ENCODE data around the gene ALCAM. TPM values are rescaled to one million over a fixed set of nuclear protein-coding genes. Genes with fewer than 3 reads are reported as not detected.

The ALCAM gene
- total RNA-seq, 2 experiments from 2014 or later, result 1.6 to 1.9 TPM

DNA sequence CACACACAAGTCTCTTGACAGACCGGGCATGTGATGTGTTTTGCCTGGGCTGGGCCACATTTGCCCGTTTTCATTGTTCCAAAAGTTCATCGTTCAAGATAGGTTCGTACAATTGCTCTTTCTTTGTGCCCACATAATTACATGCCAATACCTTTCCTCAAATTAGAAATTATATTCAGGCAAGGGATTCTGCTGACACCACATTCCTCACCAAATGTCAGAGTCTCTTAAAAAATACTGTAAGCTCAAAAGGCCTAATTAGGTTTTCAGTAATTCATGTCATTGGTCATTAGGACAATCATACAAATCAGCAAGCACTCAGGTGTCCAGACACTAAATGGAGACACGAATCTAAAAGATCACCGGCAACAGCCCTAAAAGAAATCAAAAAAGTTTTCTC, 215.3 kb downstream of the ALCAM start:
- Mint-ChIP-seq H3K4me1 (ENCODE audit: low read depth) (no peaks in the 10 kb centered on the region), H3K27me3 (no peaks in the 10 kb centered on the region), H3K27ac (no peak overlapping the region), H3K4me3 (no peak overlapping the region), H3K36me3 (ENCODE audit: low read depth) (no peaks in the 10 kb centered on the region), H3K9me3 (peaks cover 2% of the 10 kb centered on the region)
- no peaks in the 10 kb centered on the region for H3K27me3 ChIP-seq (ENCODE audit: control insufficient read depth in 1 of 2, insufficient read depth in 2 of 2, low read length in 2 of 2)
- no peak overlapping the region for H3K27ac ChIP-seq (ENCODE audit: low read depth in 1 of 2, low read length in 2 of 2)
- no peaks in the 10 kb centered on the region for H3K9me3 ChIP-seq (ENCODE audit: control insufficient read depth in 1 of 2, insufficient read depth in 1 of 2, low read length in 2 of 2)
- DNase-seq (no peak), ATAC-seq (ENCODE audit: poor library complexity) (no peak)
- no peaks in the 10 kb centered on the region for H3K4me1 ChIP-seq (ENCODE audit: insufficient read depth, low read length)
- intact Hi-C loops (cut with DNase I, micrococcal nuclease), result no loop called here
- CTCF ChIA-PET, result no interaction called here
- H3K36me3 ChIP-seq (ENCODE audit: insufficient read depth, low read length), result no peaks in the 10 kb centered on the region
- no peak overlapping the region for H3K4me3 ChIP-seq (ENCODE audit: low read length)
- POLR2A ChIA-PET, result no interaction called here
- no peak for TF ChIP-seq CTCF (IDR thresholded peaks at IDR 0.05)

DNA sequence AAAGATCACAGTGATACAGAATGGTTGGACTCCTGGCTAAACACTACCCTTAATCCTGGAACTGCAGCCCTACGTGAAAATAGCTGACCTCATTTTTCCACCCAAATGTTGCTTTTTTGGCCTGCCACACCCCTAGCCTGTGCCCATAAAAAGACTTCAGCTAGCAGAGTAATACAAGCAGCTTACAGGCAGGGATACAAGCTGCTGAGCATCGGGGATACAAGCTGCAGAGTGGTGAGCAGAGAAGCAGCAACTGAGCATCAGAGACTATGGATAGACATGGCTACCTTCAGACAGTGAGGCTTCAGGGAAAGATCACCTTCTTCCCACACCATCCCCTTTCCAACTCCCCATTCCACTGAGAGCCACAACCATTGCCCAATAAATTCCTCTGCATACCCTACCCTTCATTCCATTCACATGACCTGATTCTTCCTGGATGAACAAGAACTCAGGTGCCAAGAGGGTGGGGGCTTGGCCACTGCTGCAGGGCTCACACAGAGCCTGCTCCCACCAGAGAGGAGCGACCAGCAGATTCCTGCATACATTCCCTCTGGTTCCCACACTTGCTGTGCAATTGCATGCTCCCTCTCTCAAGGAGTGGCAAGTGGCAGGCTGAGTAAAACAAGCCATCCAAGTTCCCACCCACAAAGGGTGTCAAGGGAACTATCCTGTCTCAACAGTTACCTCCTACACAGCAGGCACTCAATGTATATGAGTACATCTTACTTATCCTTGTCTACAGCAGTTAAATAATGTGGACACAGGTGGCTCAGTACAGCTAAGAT, 217.5 kb downstream of the ALCAM start:
- Mint-ChIP-seq H3K36me3 (ENCODE audit: low read depth) (no peaks in the 10 kb centered on the region), H3K4me3 (no peak overlapping the region), H3K4me1 (ENCODE audit: low read depth) (no peaks in the 10 kb centered on the region), H3K27me3 (no peaks in the 10 kb centered on the region), H3K9me3 (peaks cover 2% of the 10 kb centered on the region), H3K27ac (no peak overlapping the region)
- H3K27me3 ChIP-seq (ENCODE audit: control insufficient read depth in 1 of 2, insufficient read depth in 2 of 2, low read length in 2 of 2), result no peaks in the 10 kb centered on the region
- H3K4me3 ChIP-seq (ENCODE audit: low read length), result no peak overlapping the region
- ChIA-PET POLR2A (no interaction called here), CTCF (no interaction called here)
- H3K36me3 ChIP-seq (ENCODE audit: insufficient read depth, low read length), result no peaks in the 10 kb centered on the region
- H3K4me1 ChIP-seq (ENCODE audit: insufficient read depth, low read length), result no peaks in the 10 kb centered on the region
- no peak overlapping the region for H3K27ac ChIP-seq (ENCODE audit: low read depth in 1 of 2, low read length in 2 of 2)
- no peaks in the 10 kb centered on the region for H3K9me3 ChIP-seq (ENCODE audit: control insufficient read depth in 1 of 2, insufficient read depth in 1 of 2, low read length in 2 of 2)
- DNase-seq (no peak), ATAC-seq (ENCODE audit: poor library complexity) (no peak)
- TF ChIP-seq CTCF (IDR thresholded peaks at IDR 0.05), result no peak
- intact Hi-C loops (cut with DNase I, micrococcal nuclease), result no loop called here

DNA sequence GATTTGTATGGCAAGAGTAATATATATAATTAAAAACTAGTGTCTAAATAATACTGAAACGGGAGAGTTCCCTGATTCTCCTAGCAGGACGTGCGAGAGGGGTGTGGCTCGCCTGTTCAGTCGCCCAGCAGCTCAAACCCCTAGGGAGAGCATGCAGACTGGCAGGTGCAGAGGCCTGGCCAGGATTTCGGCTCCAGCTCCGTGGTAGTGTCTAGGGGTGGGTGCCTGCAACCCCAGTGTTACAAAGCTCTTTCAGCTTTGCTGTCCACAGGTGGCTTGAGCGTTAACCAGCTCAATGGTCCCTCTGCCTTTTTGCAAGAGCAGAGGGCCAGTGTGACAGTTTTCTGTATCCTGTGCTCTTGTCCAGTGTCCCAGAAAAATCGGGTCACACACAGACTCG, 226.6 kb downstream of the ALCAM start:
- Histone ChIP-seq H3K4me1 (ENCODE audit: insufficient read depth, low read length) (no peaks in the 10 kb centered on the region), H3K27me3 (ENCODE audit: control insufficient read depth in 1 of 2, insufficient read depth in 2 of 2, low read length in 2 of 2) (no peaks in the 10 kb centered on the region), H3K27ac (ENCODE audit: low read depth in 1 of 2, low read length in 2 of 2) (no peak overlapping the region), H3K4me3 (ENCODE audit: low read length) (no peak overlapping the region), H3K36me3 (ENCODE audit: insufficient read depth, low read length) (no peaks in the 10 kb centered on the region), H3K9me3 (ENCODE audit: control insufficient read depth in 1 of 2, insufficient read depth in 1 of 2, low read length in 2 of 2) (no peaks in the 10 kb centered on the region)
- intact Hi-C loops (cut with DNase I, micrococcal nuclease), result no loop called here
- no peak for DNase-seq
- no peaks in the 10 kb centered on the region for H3K9me3 Mint-ChIP-seq
- no peaks in the 10 kb centered on the region for H3K4me1 Mint-ChIP-seq (ENCODE audit: low read depth)
- ATAC-seq (ENCODE audit: poor library complexity), result no peak
- H3K27me3 Mint-ChIP-seq, result no peaks in the 10 kb centered on the region
- no peak for TF ChIP-seq CTCF (IDR thresholded peaks at IDR 0.05)
- CTCF ChIA-PET, result no interaction called here
- H3K4me3 Mint-ChIP-seq, result no peak overlapping the region
- POLR2A ChIA-PET, result no interaction called here
- no peak overlapping the region for H3K27ac Mint-ChIP-seq
- H3K36me3 Mint-ChIP-seq (ENCODE audit: low read depth), result no peaks in the 10 kb centered on the region
